RWPE1 (cell line): ENCODE data around the gene VPS36.
A peak's percentile ranks its signal among the peaks of the same experiment; 100 is the strongest.
"Not testable (repeated sequence)": the region's sequence is repeated elsewhere in the genome, so short reads cannot be mapped to it uniquely, and the experiment has no call there.

Source experiments
- CTCF ChIA-PET: fragments of 350-600 bp; sonication (Branson Sonifier 250); formaldehyde crosslinking; extraction: SDS; loops from one replicate; lab custom pipeline; 2021; lab: Yijun Ruan, JAX
- POLR2A ChIA-PET: fragments of 400-600 bp; formaldehyde crosslinking; extraction: SDS; loops from one replicate; lab custom pipeline; 2020; ENCODE audit warnings: antibody characterized with exemption; ENCODE audit not compliant: low non-redundant PET; lab: Yijun Ruan, JAX
- DNase-seq: peaks from one replicate; pipeline ENCODE4 v3.0.0; 2012; ENCODE audit warnings: low spot score
- H3K27ac ChIP-seq: fragments of 450-650 bp; 2 replicates; pipeline ENCODE4 v1.5.1; 2017
- CTCF ChIP-seq: fragments of 450-650 bp; conservative IDR thresholded peaks from 2 replicates; pipeline ENCODE4 v1.5.1; 2017; ENCODE audit warnings: low read depth, mild to moderate bottlenecking

Gene VPS36

GRCh38 chr13:52383366-52383765 lies 67.1 kb downstream of the VPS36 start:
- ChIA-PET CTCF (no interaction called here), POLR2A (no interaction called here)
- TF ChIP-seq CTCF, result no peak
- H3K27ac ChIP-seq, result no peak overlapping the region
- DNase-seq, result no peak

GRCh38 chr13:52378312-52378711 lies 72.1 kb downstream of the VPS36 start:
- DNase-seq, result no peak
- TF ChIP-seq CTCF, result no peak
- no peak overlapping the region for H3K27ac ChIP-seq
- CTCF ChIA-PET, result no interaction called here
- POLR2A ChIA-PET, result no interaction called here

- CTCF ChIA-PET, result no interaction called here
- no peak overlapping the region for H3K27ac ChIP-seq
- no peak for DNase-seq
- TF ChIP-seq CTCF, result no peak
- POLR2A ChIA-PET, result no interaction called here
These were observed 72.5 kb downstream of the VPS36 start for GRCh38 chr13:52377898-52378297.

- H3K27ac ChIP-seq, result no peak overlapping the region
- ChIA-PET POLR2A (no interaction called here), CTCF (no interaction called here)
- DNase-seq, result no peak
- TF ChIP-seq CTCF, result no peak
These were observed 75.5 kb downstream of the VPS36 start for GRCh38 chr13:52374873-52375411.

GRCh38 chr13:52374389-52374788 lies 76.0 kb downstream of the VPS36 start:
- ChIA-PET POLR2A (no interaction called here), CTCF (no interaction called here)
- no peak overlapping the region for H3K27ac ChIP-seq
- no peak for TF ChIP-seq CTCF
- DNase-seq, result no peak

- H3K27ac ChIP-seq, CTCF ChIA-PET, POLR2A ChIA-PET: not testable (repeated sequence)
- peak; percentile 13 for DNase-seq
These were observed 77.2 kb downstream of the VPS36 start for GRCh38 chr13:52373277-52373676.

- CTCF ChIA-PET, result no interaction called here
- H3K27ac ChIP-seq, result peak overlapping the region; percentile 61
- POLR2A ChIA-PET, result no interaction called here
- no peak for TF ChIP-seq CTCF
- peak; percentile 68 for DNase-seq
These were observed 78.6 kb downstream of the VPS36 start for GRCh38 chr13:52371736-52372247.
